Esophagus squamous epithelium (tissue), 5 donors: ENCODE results near the gene FAM83D. TPM values are rescaled to one million over a fixed set of nuclear protein-coding genes. Genes with fewer than 3 reads are reported as not detected.
A peak's percentile ranks its signal among the peaks of the same experiment; 100 is the strongest.

Experiments
- DNase-seq: peaks from one replicate; lab custom pipeline; 2025; lab: John Stamatoyannopoulos, UW
- H3K27ac ChIP-seq, 4 donors: fragments of 200-600 bp; sonication (generic); one replicate each; pipeline ENCODE4 v1.5.1; 2016 to 2019; ENCODE audit warnings: mild to moderate bottlenecking in 1 of 4
- H3K27me3 ChIP-seq, 4 donors: fragments of 200-600 bp; sonication (generic); 1 replicate in 3 of 4; 2 replicates in 1 of 4; pipeline versions ENCODE4 v1.5.1 to v1.6.0; 2017 to 2021; ENCODE audit warnings: antibody characterized with exemption in 1 of 4
- H3K36me3 ChIP-seq, 3 donors: fragments of 200-600 bp; sonication (generic); one replicate each; pipeline ENCODE4 v1.5.1; 2016 to 2019
- H3K4me1 ChIP-seq, 3 donors: fragments of 200-600 bp; sonication (generic); one replicate each; pipeline ENCODE4 v1.5.1; 2017 to 2019
- H3K4me3 ChIP-seq, 4 donors: fragments of 200-600 bp; sonication (generic); 1 replicate in 3 of 4; 2 replicates in 1 of 4; pipeline ENCODE4 v1.5.1; 2016 to 2019; ENCODE audit warnings: mild to moderate bottlenecking in 2 of 4, moderate library complexity in 1 of 4
- H3K9me3 ChIP-seq, 3 donors: fragments of 200-600 bp; sonication (generic); one replicate each; pipeline ENCODE4 v1.5.1; 2016 to 2019
- CTCF ChIP-seq, 6 experiments: fragments of 450-650 bp in 4 of 6; fragments of 200-600 bp in 2 of 6; sonication (generic) in 2 of 6; IDR thresholded peaks; one replicate each; pipeline ENCODE4 v1.5.1; 2016 to 2019; ENCODE audit warnings: antibody characterized with exemption in 6 of 6, mild to moderate bottlenecking in 4 of 6, moderate library complexity in 4 of 6
- POLR2A ChIP-seq, 4 donors: fragments of 450-650 bp; IDR thresholded peaks; one replicate each; pipeline ENCODE4 v1.6.1; 2017; ENCODE audit warnings: antibody characterized with exemption in 4 of 4, mild to moderate bottlenecking in 4 of 4, moderate library complexity in 3 of 4
- WGBS, 2 donors: methylation state at CpG; one replicate each; pipeline ENCODE4 v1.1.5; 2018; 5-methylcytosine and 5-hydroxymethylcytosine counted together
- intact Hi-C: fragments of 100-400 bp; cut with DNase I; formaldehyde crosslinking; loops from one replicate; pipeline ENCODE4 v1.15.0; 2022
- total RNA-seq, 4 donors: library from RNA; depleted of rRNA; stranded (reverse); fragments of >200 nt; gene quantifications; one replicate each; pipeline ENCODE4 v1.1.0, GENCODE V29; 2016
- donor health status: DM: yes; HTN: yes; CAD: no.

Gene FAM83D, protein sequence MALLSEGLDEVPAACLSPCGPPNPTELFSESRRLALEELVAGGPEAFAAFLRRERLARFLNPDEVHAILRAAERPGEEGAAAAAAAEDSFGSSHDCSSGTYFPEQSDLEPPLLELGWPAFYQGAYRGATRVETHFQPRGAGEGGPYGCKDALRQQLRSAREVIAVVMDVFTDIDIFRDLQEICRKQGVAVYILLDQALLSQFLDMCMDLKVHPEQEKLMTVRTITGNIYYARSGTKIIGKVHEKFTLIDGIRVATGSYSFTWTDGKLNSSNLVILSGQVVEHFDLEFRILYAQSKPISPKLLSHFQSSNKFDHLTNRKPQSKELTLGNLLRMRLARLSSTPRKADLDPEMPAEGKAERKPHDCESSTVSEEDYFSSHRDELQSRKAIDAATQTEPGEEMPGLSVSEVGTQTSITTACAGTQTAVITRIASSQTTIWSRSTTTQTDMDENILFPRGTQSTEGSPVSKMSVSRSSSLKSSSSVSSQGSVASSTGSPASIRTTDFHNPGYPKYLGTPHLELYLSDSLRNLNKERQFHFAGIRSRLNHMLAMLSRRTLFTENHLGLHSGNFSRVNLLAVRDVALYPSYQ
- total RNA-seq = 100 to 1,000 TPM in 1 of 4 donors, 10 to 100 TPM in 3; 53.8 to 105 (median 81.9) TPM

DNA sequence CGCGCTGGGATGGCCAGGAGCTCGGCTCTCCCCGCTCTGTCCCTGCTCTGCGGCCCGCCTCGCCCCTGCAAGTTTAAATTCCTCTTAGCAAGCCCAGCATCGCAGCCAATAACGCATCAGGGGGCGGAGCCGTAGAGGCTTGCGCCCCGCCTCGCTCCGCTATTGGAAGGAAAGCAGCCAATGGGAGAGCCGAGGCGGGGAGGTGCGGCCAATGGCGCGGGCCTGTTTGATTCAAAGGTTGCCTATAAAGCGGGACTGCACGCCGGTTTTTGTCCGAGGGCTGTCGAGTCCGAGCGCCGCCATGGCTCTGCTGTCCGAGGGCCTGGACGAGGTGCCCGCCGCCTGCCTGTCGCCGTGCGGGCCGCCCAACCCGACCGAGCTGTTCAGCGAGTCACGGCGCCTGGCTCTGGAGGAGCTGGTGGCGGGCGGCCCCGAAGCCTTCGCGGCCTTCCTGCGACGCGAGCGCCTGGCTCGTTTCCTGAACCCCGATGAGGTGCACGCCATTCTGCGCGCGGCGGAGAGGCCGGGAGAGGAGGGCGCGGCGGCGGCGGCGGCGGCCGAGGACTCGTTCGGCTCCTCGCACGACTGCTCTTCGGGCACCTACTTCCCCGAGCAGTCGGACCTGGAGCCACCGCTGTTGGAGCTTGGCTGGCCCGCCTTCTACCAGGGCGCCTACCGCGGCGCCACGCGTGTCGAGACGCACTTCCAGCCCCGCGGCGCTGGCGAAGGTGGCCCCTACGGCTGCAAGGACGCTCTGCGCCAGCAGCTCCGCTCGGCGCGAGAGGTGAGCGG lies at the start of gene FAM83D:
Gene FAM83D, plus strand, starts transcription at position 276 of the 792 bp plus-strand sequence. Its CDS starts 26 bp downstream, at position 302.
- Histone ChIP-seq H3K27me3 (no peaks in the 10 kb centered on the region), H3K9me3 (no peaks in the 10 kb centered on the region), H3K36me3 (no peaks in the 10 kb centered on the region), H3K4me1 (peaks cover 0 to 61% (median 14%) of the 10 kb centered on the region in 3 donors), H3K4me3 (peak within 1 kb of the TSS; percentile 64 to 88 (median 76)), H3K27ac (peak within 1 kb of the TSS; percentile 83 to 91 (median 86))
- intact Hi-C loops = loop anchor here (2.0 kb wide), 1 partner anchor 122 kb away; no protein-coding TSS in a partner anchor
- WGBS, 2 donors = 0% methylated on average over 21 of the region's 95 CpGs; no CpG with 5 or more reads in 1 of the 2 donors
- TF ChIP-seq POLR2A (IDR thresholded peaks at IDR 0.05) (peak in 3 of 4 donors; percentile 75 to 97 (median 93)), CTCF (IDR thresholded peaks at IDR 0.05) (peak in 1 of 6 experiments; percentile 9)
- peak; percentile 75 for DNase-seq

DNA sequence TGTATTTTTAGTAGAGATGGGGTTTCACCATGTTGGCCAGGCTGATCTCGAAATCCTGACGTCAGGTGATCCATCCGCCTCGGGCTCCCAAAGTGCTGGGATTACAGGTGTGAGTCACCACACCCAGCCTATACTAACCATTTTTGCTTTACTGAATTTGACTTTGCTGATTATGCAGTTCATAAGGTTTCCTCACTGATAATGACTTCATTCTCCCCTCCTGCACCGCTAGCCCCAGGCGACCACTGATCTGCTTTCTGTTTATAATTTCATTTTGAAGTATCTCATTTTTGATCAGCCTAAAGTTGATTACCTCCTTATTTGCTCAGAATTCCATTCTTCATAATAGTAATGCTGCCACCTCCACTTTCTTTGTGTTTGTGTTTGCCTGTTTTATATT lies 48.7 kb upstream of the FAM83D start:
- no peak overlapping the region for H3K4me3 ChIP-seq
- TF ChIP-seq CTCF (IDR thresholded peaks at IDR 0.05) = no peak
- no peak for TF ChIP-seq POLR2A (IDR thresholded peaks at IDR 0.05)
- peaks cover 0 to 47% (median 17%) of the 10 kb centered on the region in 3 donors for H3K4me1 ChIP-seq
- DNase-seq = no peak
- peaks cover 0 to 76% (median 3%) of the 10 kb centered on the region in 4 donors for H3K27me3 ChIP-seq
- H3K27ac ChIP-seq = no peak overlapping the region
- intact Hi-C loops = no loop called here
- 65 to 68% methylated on average over 6 of the region's 6 CpGs for WGBS, 2 donors
- no peaks in the 10 kb centered on the region for H3K36me3 ChIP-seq
- H3K9me3 ChIP-seq = no peaks in the 10 kb centered on the region

DNA sequence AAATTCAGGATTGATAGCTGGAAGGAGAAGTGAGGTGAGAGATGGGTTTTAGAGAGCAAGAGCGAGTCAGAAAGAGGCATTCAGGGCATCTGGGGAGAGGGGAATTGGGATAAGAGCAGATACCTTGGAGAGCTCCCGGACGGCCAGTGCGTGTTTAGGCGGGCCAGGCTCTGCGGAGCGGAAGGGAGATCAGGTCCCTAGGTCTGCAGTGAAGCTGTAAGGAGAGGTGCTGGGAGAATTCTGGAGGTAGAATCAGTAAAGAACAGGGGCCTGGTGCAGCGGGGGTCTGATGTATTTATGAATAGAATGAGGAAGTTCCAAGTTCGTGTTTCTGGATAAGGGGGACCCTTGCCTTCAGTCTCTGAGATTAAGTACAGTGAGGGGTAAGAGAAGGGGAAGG lies 47.4 kb upstream of the FAM83D start:
- no peak for TF ChIP-seq POLR2A (IDR thresholded peaks at IDR 0.05)
- TF ChIP-seq CTCF (IDR thresholded peaks at IDR 0.05) = no peak
- DNase-seq = no peak
- WGBS, 2 donors = 31% methylated on average over 9 of the region's 9 CpGs

GRCh38 chr20:38880952-38881735 lies 45.1 kb upstream of the FAM83D start:
- Histone ChIP-seq H3K27me3 (peaks cover 0 to 58% (median 3%) of the 10 kb centered on the region in 4 donors), H3K27ac (no peak overlapping the region)
- TF ChIP-seq CTCF (IDR thresholded peaks at IDR 0.05) (no peak), POLR2A (IDR thresholded peaks at IDR 0.05) (no peak)

More for the DNA sequence above, 47.4 kb upstream of the FAM83D start:
- H3K4me1 ChIP-seq = peaks cover 0 to 47% (median 17%) of the 10 kb centered on the region in 3 donors
- H3K9me3 ChIP-seq = no peaks in the 10 kb centered on the region
- no peak overlapping the region for H3K27ac ChIP-seq
- intact Hi-C loops = no loop called here
- H3K27me3 ChIP-seq = peaks cover 0 to 76% (median 3%) of the 10 kb centered on the region in 4 donors
- H3K4me3 ChIP-seq = no peak overlapping the region
- H3K36me3 ChIP-seq = no peaks in the 10 kb centered on the region

More at GRCh38 chr20:38880952-38881735, 45.1 kb upstream of the FAM83D start:
- DNase-seq = no peak
- Histone ChIP-seq H3K4me3 (no peak overlapping the region), H3K4me1 (peaks cover 0 to 29% (median 6%) of the 10 kb centered on the region in 3 donors), H3K9me3 (no peaks in the 10 kb centered on the region), H3K36me3 (no peaks in the 10 kb centered on the region)
- intact Hi-C loops = no loop called here
- WGBS, 2 donors = 62 to 88% methylated on average over 6 to 7 of the region's 14 CpGs
